H54 (cell line): ENCODE measurements around the gene PRR23E.

Source experiments
- DNase-seq: peaks from one replicate; pipeline ENCODE4 v3.0.0; 2011; ENCODE audit warnings: low spot score, mixed read lengths; ENCODE audit not compliant: insufficient read length
- FAIRE-seq: peaks from 3 replicates; lab custom pipeline; 2011; peaks lifted over from hg19 to GRCh38; lab: Jason Lieb, UNC
- POLR2A ChIP-seq: IDR thresholded peaks from 2 replicates; pipeline ENCODE4 v1.6.1; 2011; ENCODE audit warnings: low read depth, mild to moderate bottlenecking, low read length

The PRR23E gene

GRCh38 chr3:127192576-127193232, at the start of gene PRR23E:
PRR23E (plus strand) TSS chr3:127193131; CDS start chr3:127196686, 3,555 bp downstream.
- TF ChIP-seq POLR2A = no peak
- DNase-seq (no peak), FAIRE-seq (no peak)

DNA sequence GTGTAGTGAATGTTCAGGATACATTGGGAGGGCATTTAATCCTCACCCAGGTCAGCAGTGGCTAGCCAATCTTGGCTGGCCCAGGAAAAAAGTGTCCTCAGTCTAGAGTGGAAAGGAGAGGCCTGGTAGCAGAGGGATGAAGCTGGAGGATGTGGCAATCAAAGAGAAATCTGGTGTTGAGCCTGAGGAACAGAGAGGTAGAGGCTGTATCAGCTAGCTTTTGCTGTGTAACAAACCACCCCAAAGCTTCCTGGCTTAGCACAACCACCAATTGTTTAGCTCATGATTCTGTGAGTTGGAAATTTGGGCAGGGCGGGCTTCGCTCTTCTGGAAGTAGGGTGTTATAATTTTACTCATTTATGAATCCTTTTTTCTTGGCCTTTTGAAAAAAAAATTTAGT, 49.8 kb upstream of the PRR23E start:
- FAIRE-seq (no peak), DNase-seq (no peak)
- TF ChIP-seq POLR2A = no peak

- no peak for TF ChIP-seq POLR2A
- no peak for FAIRE-seq
Observed at GRCh38 chr3:127144631-127145030, 48.3 kb upstream of the PRR23E start.

DNA sequence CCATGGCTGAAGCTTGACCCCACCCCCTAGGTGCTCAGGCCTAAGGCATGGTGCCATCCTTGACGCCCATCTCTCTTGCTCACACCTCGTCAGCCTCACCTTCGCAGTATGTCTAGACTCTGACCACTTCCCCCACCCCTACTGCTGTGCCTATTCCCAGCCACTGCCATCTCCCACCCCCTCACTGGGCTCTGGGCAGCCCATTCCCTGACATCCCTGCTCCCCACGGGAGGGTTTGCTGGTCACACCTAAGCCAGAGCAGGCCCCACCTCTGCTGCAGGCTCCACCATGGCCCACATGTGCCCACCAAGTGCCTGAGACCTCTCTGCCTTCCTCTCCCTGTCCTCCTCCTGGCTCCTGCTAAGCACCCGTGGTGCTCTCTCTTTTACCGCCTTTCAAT, 47.7 kb upstream of the PRR23E start:
- FAIRE-seq = no peak
- TF ChIP-seq POLR2A = no peak
- DNase-seq = no peak

More at GRCh38 chr3:127144631-127145030, 48.3 kb upstream of the PRR23E start:
- DNase-seq = no peak

GRCh38 chr3:127147291-127147885, 45.5 kb upstream of the PRR23E start:
- no peak for FAIRE-seq
- TF ChIP-seq POLR2A = no peak
- DNase-seq = no peak

GRCh38 chr3:127149621-127150310, 43.2 kb upstream of the PRR23E start:
- FAIRE-seq = no peak
- TF ChIP-seq POLR2A = no peak
- DNase-seq = no peak

DNA sequence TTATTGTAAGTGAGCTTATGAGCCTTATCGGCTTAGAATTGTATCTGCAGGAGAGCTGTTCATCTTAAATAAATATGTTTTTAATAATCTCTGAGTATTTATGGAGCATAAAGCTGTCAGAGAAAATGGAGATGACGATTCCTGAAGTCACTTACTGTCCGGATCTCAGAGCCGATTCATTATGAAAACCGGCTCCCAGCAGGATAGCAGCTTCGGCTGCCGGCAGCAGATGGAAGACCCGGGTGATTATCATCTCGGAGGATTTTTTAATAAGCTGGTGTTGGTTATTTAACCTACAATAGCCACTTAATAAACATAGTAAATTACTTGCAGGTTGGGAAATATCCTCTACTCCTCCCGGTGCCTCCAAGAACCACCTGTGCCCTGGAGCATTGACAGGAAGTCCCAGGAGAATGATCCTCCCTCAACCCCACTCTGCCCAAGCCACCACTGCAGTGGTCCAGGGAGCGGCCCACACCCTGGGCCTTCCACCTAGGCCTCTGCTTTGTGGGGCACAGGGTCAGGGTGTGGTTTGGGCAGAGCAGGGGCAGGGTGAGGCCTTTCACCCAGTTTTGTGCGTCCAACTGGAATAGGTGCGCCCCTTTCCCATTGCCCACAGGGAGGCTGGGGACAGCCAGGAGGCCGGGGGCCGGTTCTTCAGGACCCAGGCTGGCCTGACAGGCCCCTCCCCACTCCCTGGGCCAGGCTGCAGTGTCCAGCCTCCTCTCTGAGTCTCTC, 42.2 kb upstream of the PRR23E start:
- no peak for TF ChIP-seq POLR2A
- no peak for DNase-seq
- no peak for FAIRE-seq

DNA sequence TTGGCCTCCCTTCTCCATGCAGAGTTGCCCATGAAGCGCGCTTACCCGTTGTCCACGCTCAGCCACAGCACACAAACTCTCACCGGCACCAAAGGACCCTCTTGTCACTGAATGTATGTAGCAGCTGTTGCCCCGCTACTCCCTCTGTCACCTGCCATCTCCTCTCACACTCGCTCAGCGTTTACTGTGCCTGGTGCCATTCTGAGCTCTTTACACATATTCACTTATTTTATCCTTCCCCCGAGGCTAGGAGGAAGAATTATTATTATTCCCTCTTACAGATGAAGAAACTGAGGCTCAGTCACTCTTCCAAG, 41.7 kb upstream of the PRR23E start:
- no peak for FAIRE-seq
- no peak for DNase-seq
- TF ChIP-seq POLR2A = no peak

- DNase-seq (no peak), FAIRE-seq (no peak)
- TF ChIP-seq POLR2A = no peak
Observed at GRCh38 chr3:127151992-127152650, 40.8 kb upstream of the PRR23E start.

DNA sequence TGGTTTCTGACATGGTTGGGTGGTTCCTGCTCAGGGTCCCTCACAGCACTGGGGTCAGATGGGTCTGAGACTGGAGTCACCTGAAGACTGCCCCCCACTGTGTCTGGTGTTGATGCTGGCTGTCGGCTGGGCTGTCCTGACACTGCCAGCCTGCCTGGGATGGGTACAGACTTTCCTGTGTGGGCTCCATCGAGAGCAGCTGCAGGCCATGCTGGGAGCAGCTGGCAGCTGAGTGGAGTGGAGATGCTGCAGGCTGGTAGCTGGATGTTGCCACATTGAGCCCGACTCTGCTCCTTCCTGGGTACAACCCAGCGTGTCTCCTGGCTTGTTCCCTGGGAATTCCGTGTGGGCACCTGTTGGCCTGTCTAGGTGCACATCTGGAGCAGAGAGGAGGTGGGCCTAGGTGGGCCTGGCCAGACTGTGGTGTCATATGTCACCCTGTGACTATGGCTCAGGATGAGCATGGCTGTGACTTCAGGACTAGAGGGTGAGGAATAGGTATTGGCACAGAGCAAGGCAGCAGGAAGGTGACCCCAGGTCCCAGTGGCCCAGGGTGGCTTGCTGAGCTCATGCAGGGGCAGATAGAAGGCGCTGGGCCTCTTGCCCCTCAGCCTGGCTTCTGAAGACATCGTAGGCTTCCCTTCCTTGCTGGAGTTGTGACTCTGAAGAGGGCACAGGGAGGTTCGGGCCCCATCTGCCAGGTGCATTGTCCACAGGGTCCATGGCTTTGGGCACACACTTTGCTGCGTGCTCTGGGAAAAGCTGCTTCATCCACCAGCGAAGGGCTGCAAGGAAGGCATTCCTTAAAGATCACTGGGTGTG, 40.0 kb upstream of the PRR23E start:
- FAIRE-seq = no peak
- no peak for DNase-seq
- no peak for TF ChIP-seq POLR2A

DNA sequence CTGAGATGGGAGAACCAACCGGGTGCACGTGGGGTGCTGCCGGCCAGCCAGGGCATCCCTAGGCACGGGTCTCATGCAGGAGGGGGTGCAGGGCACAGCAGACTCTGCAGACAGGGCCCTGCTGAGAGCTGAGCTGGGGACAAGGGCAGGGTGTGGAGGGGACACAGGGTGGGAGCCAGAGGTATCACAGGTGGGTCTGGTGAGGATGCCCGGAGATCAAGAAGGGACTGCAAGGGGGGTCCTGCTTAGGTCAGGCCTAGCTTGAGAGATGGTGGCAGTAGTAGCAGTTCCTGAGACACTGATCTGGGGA, 39.5 kb upstream of the PRR23E start:
- no peak for DNase-seq
- no peak for FAIRE-seq
- TF ChIP-seq POLR2A = no peak

DNA sequence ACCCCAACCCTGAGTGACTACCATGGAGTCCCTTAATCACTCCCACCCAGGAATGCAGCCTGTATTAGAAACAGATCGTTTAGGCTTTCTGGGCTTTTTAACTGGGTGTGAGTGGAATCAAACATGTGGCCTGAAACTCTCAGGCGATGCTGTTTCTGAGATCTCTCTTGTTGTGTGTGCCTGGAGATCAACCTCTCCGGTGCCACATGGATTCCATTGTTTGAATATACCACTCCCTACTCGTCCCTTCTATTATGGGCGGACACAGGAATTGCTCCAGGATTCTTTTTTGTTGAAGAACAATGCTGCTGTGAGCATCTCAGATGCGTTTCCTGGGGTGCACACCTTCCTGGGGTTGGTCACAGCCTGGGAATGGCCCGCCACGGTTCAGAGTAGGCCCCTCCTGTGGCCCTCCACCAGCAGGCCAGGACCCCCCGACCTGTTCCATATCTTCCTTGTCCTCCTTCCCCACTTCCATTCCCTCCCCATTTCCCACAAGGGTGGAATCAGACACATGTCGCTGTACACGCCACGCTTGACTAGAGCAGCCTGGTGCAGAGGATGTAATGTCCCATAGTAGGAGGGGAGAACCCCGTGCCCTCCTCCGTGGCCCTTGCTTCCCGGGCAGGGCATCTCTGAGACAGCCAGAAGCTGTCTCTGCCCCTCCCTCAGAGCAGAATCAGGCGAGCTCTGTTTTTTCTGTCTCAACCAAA, 36.4 kb upstream of the PRR23E start:
- FAIRE-seq = no peak
- no peak for DNase-seq
- TF ChIP-seq POLR2A = no peak
